ENCODE data around the gene CASP14.
"Not testable (repeated sequence)": the region's sequence is repeated elsewhere in the genome, so short reads cannot be mapped to it uniquely, and the experiment has no call there.

CASP14 gene, protein sequence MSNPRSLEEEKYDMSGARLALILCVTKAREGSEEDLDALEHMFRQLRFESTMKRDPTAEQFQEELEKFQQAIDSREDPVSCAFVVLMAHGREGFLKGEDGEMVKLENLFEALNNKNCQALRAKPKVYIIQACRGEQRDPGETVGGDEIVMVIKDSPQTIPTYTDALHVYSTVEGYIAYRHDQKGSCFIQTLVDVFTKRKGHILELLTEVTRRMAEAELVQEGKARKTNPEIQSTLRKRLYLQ

DNA sequence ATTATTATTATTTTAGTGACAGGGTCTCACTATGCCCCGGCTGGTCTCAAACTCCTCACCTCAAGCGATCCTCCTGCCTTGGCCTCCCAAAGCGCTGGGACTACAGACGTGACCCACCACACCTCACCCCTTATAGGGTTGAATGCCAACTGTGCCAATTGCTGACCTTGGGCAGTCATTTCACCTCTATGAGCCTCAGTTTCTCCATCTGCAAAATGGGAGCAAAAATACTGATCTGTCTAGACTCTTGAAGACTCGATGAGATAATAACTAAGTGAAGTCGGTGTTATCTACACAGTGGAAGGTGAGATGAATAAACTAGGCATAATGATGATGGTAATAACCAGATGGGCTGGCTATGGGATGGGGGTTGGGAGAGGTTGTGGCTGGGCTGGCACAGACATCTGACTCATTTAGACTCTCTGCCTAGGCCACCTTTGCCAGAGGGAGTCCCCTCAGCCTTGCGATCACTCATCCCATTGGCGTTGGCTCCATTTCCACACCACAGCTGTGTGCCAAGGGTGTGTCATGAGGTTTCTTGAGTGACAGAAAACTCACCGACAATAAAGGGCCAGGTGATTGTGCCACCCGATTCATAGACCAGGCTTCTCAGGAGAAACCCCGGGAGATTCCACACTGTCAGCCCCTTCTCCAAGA, at the start of gene CASP14:
Gene CASP14, plus strand, starts transcription at position 596 of the 657 bp plus-strand sequence. CDS start 2,772 bp downstream, outside the sequence.
- H3K4me3 ChIP-seq (ENCODE audit: low read depth, low read length), result no peak within 1 kb of the TSS
- TF ChIP-seq, protein P1, sequence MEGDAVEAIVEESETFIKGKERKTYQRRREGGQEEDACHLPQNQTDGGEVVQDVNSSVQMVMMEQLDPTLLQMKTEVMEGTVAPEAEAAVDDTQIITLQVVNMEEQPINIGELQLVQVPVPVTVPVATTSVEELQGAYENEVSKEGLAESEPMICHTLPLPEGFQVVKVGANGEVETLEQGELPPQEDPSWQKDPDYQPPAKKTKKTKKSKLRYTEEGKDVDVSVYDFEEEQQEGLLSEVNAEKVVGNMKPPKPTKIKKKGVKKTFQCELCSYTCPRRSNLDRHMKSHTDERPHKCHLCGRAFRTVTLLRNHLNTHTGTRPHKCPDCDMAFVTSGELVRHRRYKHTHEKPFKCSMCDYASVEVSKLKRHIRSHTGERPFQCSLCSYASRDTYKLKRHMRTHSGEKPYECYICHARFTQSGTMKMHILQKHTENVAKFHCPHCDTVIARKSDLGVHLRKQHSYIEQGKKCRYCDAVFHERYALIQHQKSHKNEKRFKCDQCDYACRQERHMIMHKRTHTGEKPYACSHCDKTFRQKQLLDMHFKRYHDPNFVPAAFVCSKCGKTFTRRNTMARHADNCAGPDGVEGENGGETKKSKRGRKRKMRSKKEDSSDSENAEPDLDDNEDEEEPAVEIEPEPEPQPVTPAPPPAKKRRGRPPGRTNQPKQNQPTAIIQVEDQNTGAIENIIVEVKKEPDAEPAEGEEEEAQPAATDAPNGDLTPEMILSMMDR (IDR thresholded peaks at IDR 0.05; ENCODE audit: low read depth, low read length), result no peak

DNA sequence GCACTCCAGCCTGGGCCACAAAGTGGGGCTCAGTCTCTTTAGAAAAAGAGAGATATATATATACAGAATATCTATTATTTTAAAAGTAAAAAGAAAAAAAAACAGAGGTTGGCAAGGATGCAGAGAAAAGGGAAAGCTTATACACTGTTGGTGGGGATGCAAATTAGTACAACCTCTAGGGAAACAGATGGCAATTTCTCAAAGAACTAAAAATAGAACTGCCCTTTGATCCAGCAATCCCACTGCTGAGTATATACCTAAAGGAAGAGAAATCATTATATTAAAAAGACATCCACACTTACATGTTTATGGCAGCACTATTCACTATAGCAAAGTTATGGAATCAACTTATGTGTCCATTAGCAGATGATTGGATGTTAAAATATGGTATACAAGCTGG, 41.0 kb upstream of the CASP14 start:
- H3K4me3 ChIP-seq (ENCODE audit: low read depth, low read length), result no peak overlapping the region
- TF ChIP-seq, protein P1 (IDR thresholded peaks at IDR 0.05; ENCODE audit: low read depth, low read length), result no peak

DNA sequence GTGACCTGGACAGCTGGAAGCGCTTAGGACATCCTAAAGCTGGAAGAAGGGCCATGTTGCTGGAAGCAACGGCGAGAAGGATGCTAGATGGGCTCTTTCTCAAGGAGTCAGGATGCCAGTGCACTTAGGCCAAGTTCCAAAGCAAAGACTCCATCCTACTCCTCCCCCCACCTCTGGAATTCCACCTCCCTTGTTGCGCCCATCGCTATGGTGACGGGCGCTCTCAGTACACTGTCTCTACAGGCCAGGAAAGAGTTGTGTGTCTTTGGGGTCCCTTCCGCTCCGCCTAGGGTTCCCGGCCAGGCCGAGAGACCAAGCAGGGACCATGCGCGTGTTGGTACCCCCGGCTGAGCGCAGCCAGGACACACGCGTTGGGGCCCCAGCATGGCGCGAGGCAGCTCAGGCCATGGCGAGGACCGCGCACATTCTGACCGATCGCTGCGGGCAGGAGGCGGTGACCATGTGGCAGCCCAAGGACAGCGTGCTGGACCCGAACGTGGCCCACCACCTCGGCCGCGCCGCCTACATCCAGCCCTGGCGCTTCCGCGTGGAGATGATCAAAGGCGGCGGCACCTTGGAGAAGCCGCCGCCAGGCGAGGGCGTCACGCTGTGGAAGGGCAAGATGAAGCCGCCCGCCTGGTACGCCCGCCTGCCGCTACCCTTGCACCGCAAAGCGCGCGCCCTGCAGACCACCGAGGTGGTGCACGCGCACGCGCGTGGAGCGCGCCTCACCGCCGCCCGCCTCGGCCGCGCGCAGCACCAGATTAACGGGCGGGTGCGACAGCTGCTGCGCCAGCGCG, 38.6 kb upstream of the CASP14 start:
- no peak overlapping the region for H3K4me3 ChIP-seq (ENCODE audit: low read depth, low read length)
- TF ChIP-seq, protein P1 (IDR thresholded peaks at IDR 0.05; ENCODE audit: low read depth, low read length), result no peak

DNA sequence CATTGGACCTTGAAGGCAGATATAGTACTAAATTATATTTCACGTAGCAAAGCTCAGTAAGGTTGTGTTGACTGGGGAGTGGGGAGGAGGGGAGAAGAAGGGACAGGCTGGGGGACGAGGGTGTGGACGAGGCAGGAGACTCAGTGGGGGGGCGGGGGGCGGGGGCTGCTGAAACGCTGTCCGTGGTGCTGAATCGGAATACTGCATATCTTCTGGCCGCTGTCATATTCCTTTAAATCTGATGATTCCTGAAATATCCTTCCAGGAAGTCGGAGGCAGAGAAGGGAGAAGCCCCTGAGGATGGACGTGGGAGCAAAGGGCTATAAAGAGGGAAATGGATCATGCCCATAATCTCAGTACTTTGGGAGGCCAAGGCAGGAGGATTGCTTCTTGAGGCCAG, 34.7 kb upstream of the CASP14 start:
- no peak overlapping the region for H3K4me3 ChIP-seq (ENCODE audit: low read depth, low read length)
- TF ChIP-seq, protein P1 (IDR thresholded peaks at IDR 0.05; ENCODE audit: low read depth, low read length), result no peak

DNA sequence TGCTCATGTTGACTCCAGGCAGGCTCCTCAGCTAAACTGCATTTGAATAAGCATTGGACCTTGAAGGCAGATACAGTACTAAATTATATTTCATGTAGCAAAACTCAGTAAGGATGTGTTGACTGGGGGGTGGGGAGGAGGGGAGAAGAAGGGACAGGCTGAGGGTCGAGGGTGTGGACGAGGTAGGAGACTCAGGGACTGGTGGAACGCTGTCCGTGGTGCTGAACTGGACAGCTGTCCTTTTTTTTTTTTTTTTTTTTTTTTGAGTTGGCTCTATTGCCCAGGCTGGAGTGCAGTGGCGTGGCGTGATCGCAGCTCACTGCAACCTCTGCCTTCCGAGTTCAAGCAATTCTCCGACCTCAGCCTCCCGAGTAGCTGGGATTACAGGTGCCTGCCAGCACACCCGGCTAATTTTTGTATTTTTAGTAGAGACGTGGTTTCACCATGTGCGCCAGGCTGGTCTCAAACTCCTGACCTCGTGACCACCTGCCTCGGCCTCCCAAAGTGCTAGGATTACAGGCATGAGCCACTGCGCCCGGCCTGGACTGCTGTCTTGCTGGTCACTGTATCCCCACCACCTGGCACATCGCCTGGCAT, 33.2 kb upstream of the CASP14 start:
- H3K4me3 ChIP-seq (ENCODE audit: low read depth, low read length), result no peak overlapping the region
- TF ChIP-seq, protein P1 (IDR thresholded peaks at IDR 0.05; ENCODE audit: low read depth, low read length), result no peak

DNA sequence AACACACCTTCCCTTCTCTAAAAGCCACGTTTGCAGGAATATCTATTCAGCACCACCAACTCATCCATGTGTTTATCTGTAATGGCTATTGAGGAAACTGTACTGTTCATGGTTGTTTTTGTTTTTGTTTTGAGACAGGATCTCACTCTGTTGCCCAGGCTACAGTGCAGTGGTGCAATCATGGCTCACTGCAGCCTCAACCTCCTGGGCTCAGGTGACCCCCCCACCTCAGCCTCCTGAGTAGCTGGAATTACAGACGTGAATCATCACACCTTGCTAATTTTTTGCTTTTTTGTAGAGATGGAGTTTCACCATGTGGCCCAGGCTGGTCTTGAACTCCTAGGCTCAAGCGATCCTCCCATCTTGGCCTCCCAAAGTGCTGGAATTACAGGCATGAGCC, 30.4 kb upstream of the CASP14 start:
- not testable (repeated sequence) for H3K4me3 ChIP-seq (ENCODE audit: low read depth, low read length)

DNA sequence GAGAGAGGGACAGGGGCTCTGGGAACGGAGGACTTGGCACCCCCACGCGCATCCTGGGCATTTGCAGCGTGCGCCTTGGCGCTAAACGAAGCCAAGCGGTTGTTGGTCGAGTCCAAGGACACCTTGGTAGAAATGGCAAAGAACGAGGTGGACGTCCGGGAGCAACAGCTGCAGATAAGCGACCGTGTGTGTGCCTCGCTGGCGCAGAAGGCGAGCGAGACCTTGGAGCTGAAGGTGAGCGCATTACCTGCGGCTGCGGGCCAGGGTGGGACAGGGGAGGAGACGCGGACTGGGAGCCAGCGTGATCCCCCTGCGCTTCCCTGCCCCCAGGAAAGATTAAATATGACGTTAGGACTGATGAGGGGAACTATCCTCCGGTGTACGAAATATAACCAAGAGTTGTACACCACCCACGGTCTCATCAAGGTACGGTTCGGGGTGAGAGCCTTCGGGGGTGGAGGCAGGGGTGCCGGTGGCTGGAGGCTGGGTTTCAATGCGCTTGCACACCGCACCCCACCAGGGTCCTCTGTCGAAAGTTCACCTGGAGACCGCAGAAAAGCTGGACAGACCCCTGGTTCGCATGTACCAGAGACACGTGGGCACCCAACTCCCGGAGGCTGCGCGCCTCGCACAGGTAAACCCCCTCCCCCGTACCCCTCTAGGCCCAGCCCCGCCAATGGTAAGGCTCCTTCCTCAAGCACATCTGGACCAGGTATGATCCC, 27.8 kb upstream of the CASP14 start:
- H3K4me3 ChIP-seq (ENCODE audit: low read depth, low read length), result no peak overlapping the region
- TF ChIP-seq, protein P1 (IDR thresholded peaks at IDR 0.05; ENCODE audit: low read depth, low read length), result no peak

Measured in WI38 (cell line).